GM23338 (cell line): ENCODE data around the gene NLRP7. TPM values are rescaled to one million over a fixed set of nuclear protein-coding genes. Genes with fewer than 3 reads are reported as not detected.

Experiments
- ATAC-seq: fragments of 200-7000 bp; cut with Tn5 transposase; 3 replicates; pipeline ENCODE4 v1.9.1; 2020
- DNase-seq: peaks from one replicate; pipeline ENCODE4 v3.0.0-alpha.2; 2015; ENCODE audit warnings: low spot score
- H2AFZ ChIP-seq: fragments of 200-600 bp; sonication (generic); 2 replicates; pipeline ENCODE4 v1.8.0; 2016; ENCODE audit warnings: antibody characterized with exemption, mild to moderate bottlenecking, moderate library complexity
- H3F3A ChIP-seq: fragments of 200-600 bp; sonication (generic); replicated peaks from 2 replicates; pipeline ENCODE4 v1.8.0; 2017; ENCODE audit warnings: antibody characterized with exemption, mixed run types, low read depth
- H3K27ac ChIP-seq: fragments of 200-600 bp; sonication (generic); 2 replicates; pipeline ENCODE4 v1.6.1; 2016; ENCODE audit warnings: low read depth
- H3K27me3 ChIP-seq: fragments of 200-600 bp; sonication (generic); 2 replicates; pipeline ENCODE4 v1.8.0; 2016; ENCODE audit warnings: mild to moderate bottlenecking, mixed run types, moderate library complexity; ENCODE audit not compliant: insufficient read depth
- H3K36me3 ChIP-seq: fragments of 200-600 bp; sonication (generic); 2 replicates; pipeline ENCODE4 v1.8.0; 2016; ENCODE audit warnings: mild to moderate bottlenecking; ENCODE audit not compliant: insufficient read depth
- H3K4me1 ChIP-seq: fragments of 200-600 bp; sonication (generic); 2 replicates; pipeline ENCODE4 v1.8.0; 2016; ENCODE audit warnings: mild to moderate bottlenecking, moderate library complexity; ENCODE audit not compliant: insufficient read depth
- H3K4me2 ChIP-seq: fragments of 200-600 bp; sonication (generic); 2 replicates; pipeline ENCODE4 v1.7.1; 2017; ENCODE audit warnings: mixed run types
- H3K4me3 ChIP-seq: fragments of 200-600 bp; sonication (generic); 2 replicates; pipeline ENCODE4 v1.6.1; 2016; ENCODE audit warnings: mixed run types
- H3K79me2 ChIP-seq: fragments of 200-600 bp; sonication (generic); replicated peaks from 2 replicates; pipeline ENCODE4 v1.8.0; 2017; ENCODE audit warnings: mild to moderate bottlenecking; ENCODE audit not compliant: insufficient read depth
- H3K9me2 ChIP-seq: fragments of 200-600 bp; sonication (generic); 2 replicates; pipeline ENCODE4 v1.8.0; 2017; ENCODE audit not compliant: insufficient read depth
- H4K20me1 ChIP-seq: fragments of 200-600 bp; sonication (generic); replicated peaks from 2 replicates; pipeline ENCODE4 v1.8.0; 2017; ENCODE audit warnings: mild to moderate bottlenecking; ENCODE audit not compliant: insufficient read depth
- H3K27ac Mint-ChIP-seq: 2 replicates; pipeline ENCODE4 v1.8.0; 2020; ENCODE audit warnings: inconsistent platforms, mild to moderate bottlenecking, moderate library complexity, mixed read lengths
- H3K27me3 Mint-ChIP-seq: 3 replicates; pipeline ENCODE4 v1.8.0; 2022; ENCODE audit warnings: low read depth, mild to moderate bottlenecking, moderate library complexity, mixed read lengths, inconsistent platforms; ENCODE audit not compliant: insufficient read depth, poor library complexity
- H3K36me3 Mint-ChIP-seq: 3 replicates; pipeline ENCODE4 v1.8.0; 2021; ENCODE audit warnings: low read depth, mild to moderate bottlenecking, inconsistent platforms, moderate library complexity, mixed read lengths
- H3K4me1 Mint-ChIP-seq: 3 replicates; pipeline ENCODE4 v1.8.0; 2020; ENCODE audit warnings: mild to moderate bottlenecking, inconsistent platforms, mixed read lengths
- H3K4me3 Mint-ChIP-seq: 3 replicates; pipeline ENCODE4 v1.8.0; 2021; ENCODE audit warnings: moderate library complexity, mild to moderate bottlenecking, inconsistent platforms, mixed read lengths
- H3K9me3 Mint-ChIP-seq: 3 replicates; pipeline ENCODE4 v1.8.0; 2020; ENCODE audit warnings: moderate library complexity, mild to moderate bottlenecking, inconsistent platforms, mixed read lengths
- CREB1 ChIP-seq: fragments of 250-450 bp; sonication (Bioruptor Pico); IDR thresholded peaks from 2 replicates; pipeline ENCODE4 v1.5.0; 2020; ENCODE audit warnings: low read depth, mild to moderate bottlenecking, moderate library complexity
- CTCF ChIP-seq, 2 experiments: fragments of 200-600 bp in 1 of 2; sonication (generic) in 1 of 2; conservative IDR thresholded peaks; 2 replicates each; pipeline versions ENCODE4 v1.5.1 to v1.6.1; 2016 to 2017; ENCODE audit warnings: antibody characterized with exemption in 2 of 2, low read depth in 2 of 2, mild to moderate bottlenecking in 2 of 2, moderate library complexity in 1 of 2
- EZH2 ChIP-seq: fragments of 200-600 bp; sonication (generic); IDR thresholded peaks from one replicate; pipeline ENCODE4 v1.8.0; 2017; ENCODE audit warnings: antibody characterized with exemption, mild to moderate bottlenecking, low read depth; ENCODE audit not compliant: unreplicated experiment
- EZH2phosphoT487 ChIP-seq: fragments of 200-600 bp; sonication (generic); IDR thresholded peaks from one replicate; pipeline ENCODE4 v1.8.1; 2018; ENCODE audit warnings: antibody characterized with exemption; ENCODE audit not compliant: unreplicated experiment
- JUNB ChIP-seq: IDR thresholded peaks from one replicate; pipeline ENCODE4 v1.6.1; 2016; ENCODE audit warnings: antibody characterized with exemption; ENCODE audit not compliant: unreplicated experiment
- NANOG ChIP-seq: IDR thresholded peaks from 2 replicates; pipeline ENCODE4 v1.6.1; 2016; ENCODE audit warnings: antibody characterized with exemption, borderline replicate concordance
- POLR2AphosphoS5 ChIP-seq: IDR thresholded peaks from 2 replicates; pipeline ENCODE4 v1.6.1; 2016; ENCODE audit warnings: antibody characterized with exemption, low read depth
- ZNF114 ChIP-seq: fragments of 250-450 bp; sonication (Bioruptor Pico); IDR thresholded peaks from 2 replicates; pipeline ENCODE4 v1.5.0; 2020; ENCODE audit warnings: mild to moderate bottlenecking, moderate library complexity
- ZNF331 ChIP-seq: fragments of 250-450 bp; sonication (Bioruptor Pico); IDR thresholded peaks from 2 replicates; pipeline ENCODE4 v1.5.0; 2020; ENCODE audit warnings: low read depth, mild to moderate bottlenecking, moderate library complexity
- ZNF462 ChIP-seq: fragments of 250-450 bp; sonication (Bioruptor Pico); IDR thresholded peaks from 2 replicates; pipeline ENCODE4 v1.5.0; 2020; ENCODE audit warnings: mild to moderate bottlenecking, moderate library complexity
- polyA plus RNA-seq: library from polyadenylated mRNA; unstranded; fragments of >200 nt; fragmentation: Nextera tagmentation; extraction: Ambion mirVana; gene quantifications from 2 replicates; pipeline ENCODE4 v1.2.1, GENCODE V29; 2016
- total RNA-seq: library from RNA; depleted of rRNA; stranded (reverse); fragments of >200 nt; shearing (Covaris generic); gene quantifications from 2 replicates; pipeline ENCODE4 v1.2.3, GENCODE V29; 2014
- TF ChIP-seq, protein P1 (sequence below): IDR thresholded peaks from one replicate; pipeline ENCODE4 v1.6.1; 2018; ENCODE audit warnings: antibody characterized with exemption; ENCODE audit not compliant: unreplicated experiment
- TF ChIP-seq, protein P2 (sequence below): IDR thresholded peaks from 2 replicates; pipeline ENCODE4 v1.6.1; 2016; ENCODE audit warnings: antibody characterized with exemption

The NLRP7 gene
- total and polyA plus RNA-seq, 2 experiments from 2014 or later: 1.2 to 2.2 TPM

- H3K36me3 ChIP-seq: no peaks in the 10 kb centered on the region
Measured at GRCh38 chr19:54938906-54939305, 8.4 kb downstream of the NLRP7 start.

More at GRCh38 chr19:54938906-54939305, 8.4 kb downstream of the NLRP7 start:
- no peaks in the 10 kb centered on the region for H3K27me3 Mint-ChIP-seq
- TF ChIP-seq JUNB (no peak), EZH2 (no peak), ZNF331 (CRISPR knock-in tag) (no peak), NANOG (no peak), POLR2AphosphoS5 (no peak), ZNF114 (CRISPR knock-in tag) (no peak), EZH2phosphoT487 (no peak), CTCF (conservative IDR thresholded peaks at IDR 0.05; ENCODE audit: low read depth in 2 of 2) (no peak), CREB1 (CRISPR knock-in tag) (no peak), ZNF462 (no peak)
- TF ChIP-seq, protein P1, sequence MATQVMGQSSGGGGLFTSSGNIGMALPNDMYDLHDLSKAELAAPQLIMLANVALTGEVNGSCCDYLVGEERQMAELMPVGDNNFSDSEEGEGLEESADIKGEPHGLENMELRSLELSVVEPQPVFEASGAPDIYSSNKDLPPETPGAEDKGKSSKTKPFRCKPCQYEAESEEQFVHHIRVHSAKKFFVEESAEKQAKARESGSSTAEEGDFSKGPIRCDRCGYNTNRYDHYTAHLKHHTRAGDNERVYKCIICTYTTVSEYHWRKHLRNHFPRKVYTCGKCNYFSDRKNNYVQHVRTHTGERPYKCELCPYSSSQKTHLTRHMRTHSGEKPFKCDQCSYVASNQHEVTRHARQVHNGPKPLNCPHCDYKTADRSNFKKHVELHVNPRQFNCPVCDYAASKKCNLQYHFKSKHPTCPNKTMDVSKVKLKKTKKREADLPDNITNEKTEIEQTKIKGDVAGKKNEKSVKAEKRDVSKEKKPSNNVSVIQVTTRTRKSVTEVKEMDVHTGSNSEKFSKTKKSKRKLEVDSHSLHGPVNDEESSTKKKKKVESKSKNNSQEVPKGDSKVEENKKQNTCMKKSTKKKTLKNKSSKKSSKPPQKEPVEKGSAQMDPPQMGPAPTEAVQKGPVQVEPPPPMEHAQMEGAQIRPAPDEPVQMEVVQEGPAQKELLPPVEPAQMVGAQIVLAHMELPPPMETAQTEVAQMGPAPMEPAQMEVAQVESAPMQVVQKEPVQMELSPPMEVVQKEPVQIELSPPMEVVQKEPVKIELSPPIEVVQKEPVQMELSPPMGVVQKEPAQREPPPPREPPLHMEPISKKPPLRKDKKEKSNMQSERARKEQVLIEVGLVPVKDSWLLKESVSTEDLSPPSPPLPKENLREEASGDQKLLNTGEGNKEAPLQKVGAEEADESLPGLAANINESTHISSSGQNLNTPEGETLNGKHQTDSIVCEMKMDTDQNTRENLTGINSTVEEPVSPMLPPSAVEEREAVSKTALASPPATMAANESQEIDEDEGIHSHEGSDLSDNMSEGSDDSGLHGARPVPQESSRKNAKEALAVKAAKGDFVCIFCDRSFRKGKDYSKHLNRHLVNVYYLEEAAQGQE: no peak
- TF ChIP-seq, protein P2, sequence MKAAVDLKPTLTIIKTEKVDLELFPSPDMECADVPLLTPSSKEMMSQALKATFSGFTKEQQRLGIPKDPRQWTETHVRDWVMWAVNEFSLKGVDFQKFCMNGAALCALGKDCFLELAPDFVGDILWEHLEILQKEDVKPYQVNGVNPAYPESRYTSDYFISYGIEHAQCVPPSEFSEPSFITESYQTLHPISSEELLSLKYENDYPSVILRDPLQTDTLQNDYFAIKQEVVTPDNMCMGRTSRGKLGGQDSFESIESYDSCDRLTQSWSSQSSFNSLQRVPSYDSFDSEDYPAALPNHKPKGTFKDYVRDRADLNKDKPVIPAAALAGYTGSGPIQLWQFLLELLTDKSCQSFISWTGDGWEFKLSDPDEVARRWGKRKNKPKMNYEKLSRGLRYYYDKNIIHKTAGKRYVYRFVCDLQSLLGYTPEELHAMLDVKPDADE: no peak
- no peak overlapping the region for H3K4me3 Mint-ChIP-seq
- H3K9me3 Mint-ChIP-seq: peaks cover 23% of the 10 kb centered on the region; the same call in 2 of the 3 replicates
- Histone ChIP-seq H3K9me2 (no peaks in the 10 kb centered on the region), H3K4me1 (0 out of 2 replicates have a peak, but pooled peaks cover 3% of the 10 kb centered on the region), H2AFZ (no peak overlapping the region), H3K79me2 (no peaks in the 10 kb centered on the region), H3K4me2 (no peak overlapping the region), H3F3A (no peaks in the 10 kb centered on the region), H3K27ac (no peak overlapping the region), H3K4me3 (no peak overlapping the region), H3K27me3 (no peaks in the 10 kb centered on the region), H4K20me1 (no peaks in the 10 kb centered on the region)
- no peak overlapping the region for H3K27ac Mint-ChIP-seq
- H3K4me1 Mint-ChIP-seq: peaks cover 2% of the 10 kb centered on the region; the same call in 2 of the 3 replicates
- ATAC-seq (no peak), DNase-seq (no peak)
- no peaks in the 10 kb centered on the region; the same call in 1 of the 3 replicates for H3K36me3 Mint-ChIP-seq
